Measurements from ENCODE around the gene ID2.

ID2 gene

GRCh38 chr2:8661235-8661634, 20.6 kb upstream of the ID2 start:
- Mint-ChIP-seq H3K4me3 (no peak overlapping the region), H3K27me3 (ENCODE audit: low read depth, poor library complexity) (peaks cover 5% of the 10 kb centered on the region), H3K4me1 (peaks cover 62% of the 10 kb centered on the region), H3K27ac (peak overlapping the region; percentile 20), H3K36me3 (ENCODE audit: low read depth) (no peaks in the 10 kb centered on the region), H3K9me3 (peaks cover 5% of the 10 kb centered on the region)
- TF ChIP-seq, protein P1, sequence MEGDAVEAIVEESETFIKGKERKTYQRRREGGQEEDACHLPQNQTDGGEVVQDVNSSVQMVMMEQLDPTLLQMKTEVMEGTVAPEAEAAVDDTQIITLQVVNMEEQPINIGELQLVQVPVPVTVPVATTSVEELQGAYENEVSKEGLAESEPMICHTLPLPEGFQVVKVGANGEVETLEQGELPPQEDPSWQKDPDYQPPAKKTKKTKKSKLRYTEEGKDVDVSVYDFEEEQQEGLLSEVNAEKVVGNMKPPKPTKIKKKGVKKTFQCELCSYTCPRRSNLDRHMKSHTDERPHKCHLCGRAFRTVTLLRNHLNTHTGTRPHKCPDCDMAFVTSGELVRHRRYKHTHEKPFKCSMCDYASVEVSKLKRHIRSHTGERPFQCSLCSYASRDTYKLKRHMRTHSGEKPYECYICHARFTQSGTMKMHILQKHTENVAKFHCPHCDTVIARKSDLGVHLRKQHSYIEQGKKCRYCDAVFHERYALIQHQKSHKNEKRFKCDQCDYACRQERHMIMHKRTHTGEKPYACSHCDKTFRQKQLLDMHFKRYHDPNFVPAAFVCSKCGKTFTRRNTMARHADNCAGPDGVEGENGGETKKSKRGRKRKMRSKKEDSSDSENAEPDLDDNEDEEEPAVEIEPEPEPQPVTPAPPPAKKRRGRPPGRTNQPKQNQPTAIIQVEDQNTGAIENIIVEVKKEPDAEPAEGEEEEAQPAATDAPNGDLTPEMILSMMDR (IDR thresholded peaks at IDR 0.05) = no peak
- no peak for DNase-seq

DNA sequence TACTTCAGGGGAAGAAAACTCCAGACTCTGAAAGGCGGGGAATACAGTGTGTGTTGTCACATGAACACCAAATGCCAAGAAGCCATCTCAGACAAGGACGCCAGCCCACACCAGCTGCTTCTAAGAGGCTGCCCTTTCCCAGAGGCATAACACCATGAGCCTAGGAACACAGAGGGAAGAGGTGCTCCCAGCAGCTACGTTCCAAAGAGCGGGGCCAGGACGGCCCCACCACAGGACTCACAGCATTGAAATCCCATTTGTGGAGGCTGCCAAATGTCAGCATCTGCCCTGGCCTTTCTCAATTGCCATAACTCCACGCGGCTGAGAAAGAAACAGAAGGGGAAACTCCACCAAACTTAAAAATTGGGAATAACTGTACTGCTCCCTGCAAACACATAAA, 20.1 kb upstream of the ID2 start:
- Mint-ChIP-seq H3K27ac (peak overlapping the region; percentile 37), H3K27me3 (ENCODE audit: low read depth, poor library complexity) (peaks cover 3% of the 10 kb centered on the region), H3K36me3 (ENCODE audit: low read depth) (no peaks in the 10 kb centered on the region), H3K4me1 (peaks cover 57% of the 10 kb centered on the region), H3K4me3 (no peak overlapping the region), H3K9me3 (peaks cover 5% of the 10 kb centered on the region)
- TF ChIP-seq, protein P1 (IDR thresholded peaks at IDR 0.05) = no peak
- DNase-seq = no peak

- no peak for DNase-seq
- peaks cover 5% of the 10 kb centered on the region for H3K9me3 Mint-ChIP-seq
- peaks cover 3% of the 10 kb centered on the region for H3K27me3 Mint-ChIP-seq (ENCODE audit: low read depth, poor library complexity)
- no peaks in the 10 kb centered on the region for H3K36me3 Mint-ChIP-seq (ENCODE audit: low read depth)
- TF ChIP-seq, protein P1 (IDR thresholded peaks at IDR 0.05) = no peak
- H3K27ac Mint-ChIP-seq = peak overlapping the region; percentile 37
- peaks cover 51% of the 10 kb centered on the region for H3K4me1 Mint-ChIP-seq
- no peak overlapping the region for H3K4me3 Mint-ChIP-seq
Observed at GRCh38 chr2:8662239-8662879, 19.5 kb upstream of the ID2 start.

DNA sequence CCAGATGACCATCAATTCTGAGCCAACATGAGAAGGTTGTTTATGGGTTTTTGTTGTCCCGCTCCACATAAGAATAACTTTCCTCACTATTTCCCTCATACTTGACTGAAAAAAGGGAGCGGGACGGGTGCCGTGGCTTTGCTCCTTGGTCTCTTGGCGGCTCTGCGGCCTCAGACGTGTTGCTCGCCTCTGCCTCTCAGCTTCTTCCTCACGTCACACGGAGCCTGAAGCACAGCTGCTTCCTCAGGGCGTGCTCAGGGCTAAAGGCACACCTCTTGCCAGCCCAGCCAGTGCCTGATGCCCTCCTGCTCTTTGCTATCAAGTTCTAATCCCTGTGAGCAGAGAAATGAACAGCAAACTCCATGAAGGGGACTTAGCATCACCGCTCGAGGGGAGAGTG, 17.9 kb upstream of the ID2 start:
- Mint-ChIP-seq H3K9me3 (peaks cover 5% of the 10 kb centered on the region), H3K27ac (peak overlapping the region; percentile 37), H3K36me3 (ENCODE audit: low read depth) (no peaks in the 10 kb centered on the region), H3K4me1 (peaks cover 50% of the 10 kb centered on the region), H3K27me3 (ENCODE audit: low read depth, poor library complexity) (no peaks in the 10 kb centered on the region), H3K4me3 (no peak overlapping the region)
- TF ChIP-seq, protein P1 (IDR thresholded peaks at IDR 0.05) = no peak
- DNase-seq = no peak

GRCh38 chr2:8666581-8666980, 15.3 kb upstream of the ID2 start:
- no peak overlapping the region for H3K4me3 Mint-ChIP-seq
- H3K27me3 Mint-ChIP-seq (ENCODE audit: low read depth, poor library complexity) = no peaks in the 10 kb centered on the region
- H3K36me3 Mint-ChIP-seq (ENCODE audit: low read depth) = no peaks in the 10 kb centered on the region
- H3K4me1 Mint-ChIP-seq = peaks cover 30% of the 10 kb centered on the region
- DNase-seq = no peak
- TF ChIP-seq, protein P1 (IDR thresholded peaks at IDR 0.05) = no peak
- peaks cover 5% of the 10 kb centered on the region for H3K9me3 Mint-ChIP-seq
- H3K27ac Mint-ChIP-seq = no peak overlapping the region

- peaks cover 21% of the 10 kb centered on the region for H3K4me1 Mint-ChIP-seq
- no peak overlapping the region for H3K27ac Mint-ChIP-seq
- no peak for DNase-seq
- H3K27me3 Mint-ChIP-seq (ENCODE audit: low read depth, poor library complexity) = no peaks in the 10 kb centered on the region
- peaks cover 5% of the 10 kb centered on the region for H3K36me3 Mint-ChIP-seq (ENCODE audit: low read depth)
- peaks cover 7% of the 10 kb centered on the region for H3K9me3 Mint-ChIP-seq
- no peak overlapping the region for H3K4me3 Mint-ChIP-seq
- TF ChIP-seq, protein P1 (IDR thresholded peaks at IDR 0.05) = no peak
Observed at GRCh38 chr2:8667896-8668512, 13.9 kb upstream of the ID2 start.
